NCI-H146 treated with DMSO at 0.1 percent for 48 hours (cell line): Measurements from ENCODE around the gene UBALD1.
"Not testable (repeated sequence)": the region's sequence is repeated elsewhere in the genome, so short reads cannot be mapped to it uniquely, and the experiment has no call there.

Experiments
- DNase-seq: peaks from one replicate; lab custom pipeline; 2025; ENCODE audit not compliant: unreplicated experiment; lab: John Stamatoyannopoulos, UW

Gene UBALD1

GRCh38 chr16:4599037-4599436, 15.7 kb downstream of the UBALD1 start:
- DNase-seq = no peak

- DNase-seq = no peak
Observed at GRCh38 chr16:4597174-4597573, 17.5 kb downstream of the UBALD1 start.

GRCh38 chr16:4594433-4595410, 20.0 kb downstream of the UBALD1 start:
- no peak for DNase-seq

DNA sequence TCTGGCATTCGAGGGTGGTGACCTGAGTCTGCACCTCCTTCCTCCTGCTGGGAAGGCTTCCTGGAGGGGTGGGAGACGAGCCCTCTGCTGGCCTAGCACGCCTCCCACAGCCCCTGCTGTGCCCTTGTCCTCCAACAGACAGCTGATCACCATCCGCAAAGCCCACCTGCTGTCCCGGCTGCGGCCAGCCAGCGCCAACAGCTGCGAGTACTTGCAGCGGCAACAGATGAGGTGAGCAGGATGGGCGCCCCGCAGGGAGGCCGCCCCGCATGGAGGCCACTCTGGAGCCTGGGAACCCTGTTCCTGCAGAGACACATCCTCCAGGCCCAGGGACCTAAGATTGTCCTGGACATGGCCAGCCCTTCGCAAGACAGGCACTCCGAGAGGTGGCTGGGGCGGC, 21.6 kb downstream of the UBALD1 start:
- DNase-seq = peak; percentile 97

- no peak for DNase-seq
Observed at GRCh38 chr16:4591706-4592470, 22.8 kb downstream of the UBALD1 start.

DNA sequence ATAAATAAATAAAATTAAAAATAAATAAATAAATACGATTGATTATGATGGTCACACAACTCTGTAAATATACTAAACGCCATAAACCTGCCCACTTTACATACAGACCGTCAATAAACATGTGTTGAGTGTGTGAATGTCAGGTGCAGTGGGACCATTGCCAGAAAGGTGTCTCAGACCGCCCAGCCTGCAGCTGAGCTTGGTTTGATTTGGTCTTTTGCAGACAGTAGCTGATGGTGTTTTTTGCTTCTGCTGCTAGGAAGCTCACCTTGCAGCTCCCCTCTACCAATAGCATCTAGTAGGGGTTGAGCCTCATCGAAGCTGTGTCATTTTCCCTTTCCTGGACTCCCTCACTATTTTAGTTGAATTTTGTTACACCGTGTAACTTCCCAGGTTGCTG, 23.5 kb downstream of the UBALD1 start:
- no peak for DNase-seq

- no peak for DNase-seq
Observed at GRCh38 chr16:4588961-4589360, 25.7 kb downstream of the UBALD1 start.

DNA sequence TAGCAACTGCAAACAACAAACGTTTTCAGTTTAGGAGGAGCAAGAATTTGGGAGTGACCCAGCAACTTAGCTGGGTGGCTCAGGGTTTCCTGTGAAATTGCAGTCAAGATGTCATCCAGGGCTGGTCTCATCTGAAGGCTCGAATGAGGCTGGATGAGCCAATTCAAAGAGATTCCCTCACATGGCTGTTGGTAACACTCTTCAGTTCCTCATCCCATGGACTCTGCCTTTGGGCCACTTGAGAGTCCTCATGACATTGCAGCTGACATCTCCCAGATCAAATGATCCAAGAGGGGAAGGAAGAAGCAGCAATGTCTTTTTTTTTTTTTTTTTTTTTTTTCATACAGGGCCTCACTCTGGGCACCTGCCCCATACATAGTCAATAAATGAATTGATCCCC, 26.3 kb downstream of the UBALD1 start:
- no peak for DNase-seq

GRCh38 chr16:4586291-4586690, 28.4 kb downstream of the UBALD1 start:
- DNase-seq = no peak

DNA sequence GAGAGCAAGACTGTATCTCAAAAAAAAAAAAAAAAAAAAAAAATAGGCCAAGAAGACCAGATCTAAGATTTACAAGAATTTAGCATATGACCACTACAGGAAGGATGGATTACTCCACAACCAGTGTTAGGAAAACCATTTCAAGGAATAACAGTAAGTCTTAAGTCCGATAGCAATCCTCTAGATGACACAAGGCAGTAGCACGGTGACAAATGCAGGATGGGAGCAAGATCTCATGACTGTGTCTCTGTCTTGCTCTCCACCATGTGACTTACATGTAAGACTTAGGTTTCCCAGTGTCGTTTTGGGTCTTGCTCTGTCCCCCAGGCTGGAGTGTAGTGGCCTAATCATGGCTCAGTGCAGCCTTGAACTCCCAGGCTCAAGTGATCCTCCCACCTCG, 30.8 kb downstream of the UBALD1 start:
- no peak for DNase-seq

DNA sequence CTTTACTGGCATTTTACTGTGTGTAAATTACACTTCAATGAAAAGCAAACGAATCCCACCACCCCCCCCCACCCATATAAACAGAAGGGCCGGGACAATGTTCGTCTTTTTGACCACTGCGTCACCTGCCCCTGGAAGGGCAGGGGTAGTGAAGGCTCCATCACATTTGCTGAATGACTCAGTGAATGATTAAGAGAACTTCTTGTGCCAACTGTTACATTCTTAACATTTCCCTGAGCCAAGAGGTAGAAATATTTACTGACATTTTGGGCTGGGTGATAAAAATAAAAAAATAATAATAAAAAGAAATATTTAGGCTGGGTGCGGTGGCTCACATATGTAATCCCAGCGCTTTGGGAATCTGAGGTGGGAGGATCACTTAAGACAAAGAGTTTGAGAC, 34.4 kb downstream of the UBALD1 start:
- no peak for DNase-seq

DNA sequence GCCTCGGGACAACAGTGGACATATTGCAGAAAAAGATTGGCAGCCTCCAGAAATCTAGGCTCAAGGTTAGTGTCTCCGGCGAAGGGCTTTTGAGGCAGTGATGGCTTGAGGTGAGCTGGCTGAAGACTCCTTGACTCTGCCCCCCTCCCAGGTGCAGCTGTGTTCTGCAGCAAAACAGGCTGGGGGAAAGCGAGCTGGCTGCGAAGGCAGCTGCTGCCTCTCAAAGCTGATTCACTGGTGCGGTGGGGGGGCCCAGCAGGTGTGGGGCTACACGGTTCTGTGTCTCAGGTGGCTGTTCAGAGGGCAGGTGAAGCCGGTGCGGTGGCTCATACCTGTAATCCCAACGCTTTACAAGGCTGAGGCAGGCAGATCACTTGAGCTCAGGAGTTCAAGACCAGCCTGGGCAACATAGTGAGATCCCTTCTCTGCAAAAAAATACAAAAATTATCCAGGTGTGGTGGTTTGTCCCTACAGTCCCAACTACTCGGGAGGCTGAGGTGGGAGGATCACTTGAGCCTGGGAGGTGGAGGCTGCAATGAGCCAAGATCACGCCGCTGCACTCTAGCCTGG, 35.6 kb downstream of the UBALD1 start:
- peak; percentile 90 for DNase-seq

- DNase-seq = no peak
Observed at GRCh38 chr16:4576008-4576407, 38.7 kb downstream of the UBALD1 start.

DNA sequence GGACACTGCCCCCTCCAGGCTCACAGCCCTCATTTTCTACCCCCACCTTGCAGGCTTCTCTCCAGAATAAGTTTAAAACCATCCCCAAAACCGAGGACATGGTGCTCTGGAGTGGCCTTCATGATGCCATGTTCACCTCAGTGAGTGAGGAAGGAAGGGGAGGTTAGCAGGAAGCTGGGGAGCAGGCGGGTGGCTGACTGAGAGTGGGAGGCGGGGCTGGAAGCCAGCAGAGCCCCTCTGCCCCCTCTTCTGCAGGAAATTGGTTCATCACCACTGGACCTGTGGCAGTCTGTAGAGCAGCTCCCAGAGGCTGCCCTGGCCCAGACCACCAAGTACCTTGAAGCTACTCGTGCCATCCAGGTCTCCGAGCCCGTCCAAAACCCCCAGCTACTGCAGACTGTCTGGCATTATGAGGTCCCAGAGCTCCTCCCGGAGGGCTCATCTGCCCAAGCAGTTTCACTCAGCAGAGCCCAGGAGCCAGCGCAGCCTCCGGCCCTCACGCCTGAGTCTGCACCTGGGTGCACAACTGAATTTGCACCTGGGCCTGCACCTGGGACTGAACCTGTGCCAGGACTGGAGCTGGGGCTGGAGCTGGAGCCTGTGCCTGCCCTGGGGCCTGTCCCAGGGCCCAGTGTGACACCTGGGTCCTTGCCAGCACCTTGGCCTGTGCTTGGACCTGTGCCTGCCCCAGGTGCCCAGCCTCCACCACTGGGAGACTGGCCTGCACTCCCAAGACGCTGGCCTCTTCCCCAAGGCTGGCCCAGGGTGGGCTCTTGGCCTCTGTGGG, 39.6 kb downstream of the UBALD1 start:
- no peak for DNase-seq

DNA sequence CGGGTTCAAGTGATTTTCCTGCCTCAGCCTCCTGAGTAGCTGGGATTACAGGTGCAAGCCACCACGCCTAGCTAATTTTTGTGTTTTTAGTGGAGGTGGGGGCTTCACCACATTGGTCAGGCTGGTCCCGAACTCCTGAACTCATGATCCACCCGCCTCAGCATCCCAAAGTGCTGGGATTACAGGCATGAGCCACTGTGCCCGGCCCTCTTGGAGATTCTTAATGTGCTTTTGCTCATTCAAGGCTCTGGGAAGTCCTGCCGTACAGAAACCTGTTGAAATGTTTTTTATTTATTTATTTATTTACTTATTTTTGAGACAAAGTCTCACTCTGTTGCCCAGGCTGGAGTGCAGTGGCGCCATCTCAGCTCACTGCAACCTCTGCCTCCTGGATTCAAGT, 40.8 kb downstream of the UBALD1 start:
- not testable (repeated sequence) for DNase-seq

DNA sequence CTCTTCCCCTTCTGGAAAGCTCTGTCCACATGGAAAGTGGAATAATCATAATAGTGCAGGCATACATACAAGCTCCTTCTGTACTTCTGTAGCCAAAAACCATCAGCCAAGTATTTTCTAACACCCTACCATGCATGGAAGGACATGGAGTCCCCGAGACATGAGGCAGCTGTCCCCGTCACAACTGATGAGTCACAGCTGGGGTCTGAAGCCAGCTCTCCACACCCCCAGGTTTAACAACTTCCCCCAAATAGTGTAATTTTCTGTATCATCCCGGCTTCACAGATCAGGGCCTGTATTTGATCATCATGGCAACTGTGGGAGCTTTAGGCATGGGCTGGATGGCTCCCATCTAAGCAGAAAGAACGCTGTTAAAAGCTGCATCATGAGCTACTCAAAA, 42.0 kb downstream of the UBALD1 start:
- DNase-seq = no peak

DNA sequence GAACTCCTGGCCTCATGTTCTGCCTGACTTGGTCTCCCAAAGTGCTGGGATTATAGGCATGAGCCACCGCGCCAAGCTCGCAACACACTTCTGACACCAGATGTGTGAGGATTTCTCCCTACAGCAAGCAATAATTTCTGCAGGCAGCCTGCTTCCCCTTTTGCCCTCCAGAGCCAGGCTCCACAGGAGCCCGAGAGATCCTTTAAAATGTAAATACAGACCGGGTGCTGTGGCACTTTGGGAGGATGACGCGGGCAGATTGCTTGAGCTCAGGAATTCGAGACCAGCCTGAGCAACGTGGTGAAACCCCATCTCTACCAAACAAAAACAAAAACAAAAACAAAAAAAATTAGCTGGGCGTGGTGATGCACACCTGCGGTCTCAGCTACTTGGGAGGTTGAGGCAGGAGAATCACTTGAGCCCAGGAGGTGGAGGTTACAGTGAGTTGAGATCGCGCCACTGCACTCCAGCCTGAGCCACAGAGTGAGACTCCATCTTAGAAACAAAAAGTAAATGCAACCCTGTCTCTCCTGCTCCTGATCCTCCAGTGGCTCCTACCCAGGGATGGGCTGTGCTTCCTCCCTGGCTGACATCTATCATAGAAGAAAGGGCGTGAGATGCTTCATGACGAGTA, 43.9 kb downstream of the UBALD1 start:
- no peak for DNase-seq

GRCh38 chr16:4570086-4570485, 44.6 kb downstream of the UBALD1 start:
- DNase-seq = no peak

- DNase-seq = no peak
Observed at GRCh38 chr16:4566144-4566543, 48.5 kb downstream of the UBALD1 start.

DNA sequence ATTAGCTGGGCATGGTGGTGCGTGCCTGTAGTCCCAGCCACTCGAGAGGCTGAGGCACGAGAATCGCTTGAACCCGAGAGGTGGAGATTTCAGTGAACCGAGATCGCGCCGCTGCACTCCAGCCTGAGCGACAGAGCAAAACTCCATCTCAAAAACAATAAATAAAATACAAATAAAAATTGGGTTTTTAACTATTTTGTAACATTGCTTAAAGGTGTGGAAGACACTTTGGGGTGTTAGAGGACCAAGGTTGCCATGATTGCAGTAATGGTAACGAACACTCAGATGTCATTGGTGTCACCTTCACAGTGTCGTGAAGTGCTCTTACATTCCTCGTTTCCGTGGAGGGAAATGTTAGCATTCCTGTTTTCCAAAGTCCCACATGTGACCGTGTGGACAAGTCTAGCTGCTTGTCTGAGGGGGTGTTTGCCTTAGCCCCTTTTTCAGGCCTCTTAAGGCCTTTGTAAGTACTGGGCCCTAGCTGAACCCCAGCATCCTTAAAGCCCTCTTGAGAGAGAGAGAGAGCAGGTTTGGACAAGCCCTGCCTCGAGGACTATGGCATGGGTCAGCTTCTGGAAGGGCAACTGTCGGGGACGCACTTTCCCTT, 49.9 kb downstream of the UBALD1 start:
- DNase-seq = no peak
